Loucy (cell line): Measurements from ENCODE around the gene GALNT11.

Experiments used
- H2AFZ ChIP-seq: fragments of 200-600 bp; sonication (generic); 2 replicates; pipeline ENCODE4 v1.6.0; 2016; ENCODE audit warnings: antibody characterized with exemption, mild to moderate bottlenecking, low read length, moderate library complexity
- H3F3A ChIP-seq: fragments of 200-600 bp; 2 replicates; pipeline ENCODE4 v1.6.0; 2016; ENCODE audit warnings: antibody characterized with exemption, low read depth, mild to moderate bottlenecking
- H3K27me3 ChIP-seq: fragments of 200-600 bp; sonication (generic); 2 replicates; pipeline ENCODE4 v1.6.1; 2014; ENCODE audit warnings: low read length, mild to moderate bottlenecking; ENCODE audit not compliant: insufficient read depth, poor library complexity, severe bottlenecking
- H3K36me3 ChIP-seq: fragments of 200-600 bp; sonication (generic); 2 replicates; pipeline ENCODE4 v1.6.1; 2016; ENCODE audit warnings: low read length; ENCODE audit not compliant: insufficient read depth
- H3K4me1 ChIP-seq: fragments of 200-600 bp; sonication (generic); 2 replicates; pipeline ENCODE4 v1.5.1; 2014; ENCODE audit warnings: low read length, mild to moderate bottlenecking; ENCODE audit not compliant: insufficient read depth, poor library complexity, severe bottlenecking
- H3K4me2 ChIP-seq: fragments of 200-600 bp; sonication (generic); 2 replicates; pipeline ENCODE4 v1.6.0; 2014; ENCODE audit warnings: antibody characterized with exemption, low read length, low read depth, mild to moderate bottlenecking; ENCODE audit not compliant: poor library complexity, severe bottlenecking
- H3K4me3 ChIP-seq: fragments of 200-600 bp; sonication (generic); 2 replicates; pipeline ENCODE4 v1.5.1; 2014; ENCODE audit warnings: low read length, mild to moderate bottlenecking, mixed read lengths; ENCODE audit not compliant: poor library complexity, severe bottlenecking
- H3K79me2 ChIP-seq: fragments of 200-600 bp; sonication (generic); 2 replicates; pipeline ENCODE4 v1.6.1; 2014; ENCODE audit warnings: low read length; ENCODE audit not compliant: insufficient read depth
- H3K9ac ChIP-seq: fragments of 200-600 bp; sonication (generic); 2 replicates; pipeline ENCODE4 v1.6.0; 2014; ENCODE audit warnings: mild to moderate bottlenecking, low read depth, low read length, moderate library complexity; ENCODE audit not compliant: poor library complexity, severe bottlenecking
- H3K9me2 ChIP-seq: fragments of 200-600 bp; sonication (generic); replicated peaks from 2 replicates; pipeline ENCODE4 v1.6.1; 2016; ENCODE audit warnings: low read depth, low read length, mixed read lengths
- H3K9me3 ChIP-seq: fragments of 200-600 bp; sonication (generic); 2 replicates; pipeline ENCODE4 v1.6.1; 2014; ENCODE audit warnings: mild to moderate bottlenecking, antibody characterized with exemption, low read length, low read depth; ENCODE audit not compliant: insufficient read depth
- H4K20me1 ChIP-seq: fragments of 200-600 bp; sonication (generic); 2 replicates; pipeline ENCODE4 v1.6.0; 2014; ENCODE audit warnings: antibody characterized with exemption, low read length, mild to moderate bottlenecking; ENCODE audit not compliant: insufficient read depth, poor library complexity, severe bottlenecking
- CTCF ChIP-seq: fragments of 200-600 bp; sonication (generic); conservative IDR thresholded peaks from 2 replicates; pipeline ENCODE4 v1.5.1; 2014; ENCODE audit warnings: mild to moderate bottlenecking, antibody characterized with exemption, low read length
- EZH2phosphoT487 ChIP-seq: fragments of 200-600 bp; IDR thresholded peaks from 2 replicates; pipeline ENCODE4 v1.6.1; 2018; ENCODE audit warnings: antibody characterized with exemption, mild to moderate bottlenecking, moderate library complexity, borderline replicate concordance

GALNT11 gene

GRCh38 chr7:152013230-152013629, 12.2 kb upstream of the GALNT11 start:
- H3K27me3 ChIP-seq, result no peaks in the 10 kb centered on the region
- no peak for TF ChIP-seq CTCF
- no peak for TF ChIP-seq EZH2phosphoT487
- H3K4me1 ChIP-seq, result no peaks in the 10 kb centered on the region

GRCh38 chr7:152013974-152014373, 11.5 kb upstream of the GALNT11 start:
- Histone ChIP-seq H3K9me3 (no peaks in the 10 kb centered on the region), H3K79me2 (no peaks in the 10 kb centered on the region)

More at GRCh38 chr7:152013230-152013629, 12.2 kb upstream of the GALNT11 start:
- Histone ChIP-seq H4K20me1 (no peaks in the 10 kb centered on the region), H3K4me2 (no peak overlapping the region), H3K9me3 (no peaks in the 10 kb centered on the region), H3F3A (no peaks in the 10 kb centered on the region), H3K4me3 (no peak overlapping the region), H2AFZ (no peak overlapping the region), H3K79me2 (no peaks in the 10 kb centered on the region), H3K36me3 (no peaks in the 10 kb centered on the region), H3K9me2 (no peaks in the 10 kb centered on the region), H3K9ac (no peak overlapping the region)

GRCh38 chr7:152014722-152015121, 10.8 kb upstream of the GALNT11 start:
- Histone ChIP-seq H4K20me1 (no peaks in the 10 kb centered on the region), H3K4me2 (no peak overlapping the region), H3K79me2 (no peaks in the 10 kb centered on the region), H3K9me3 (no peaks in the 10 kb centered on the region), H3F3A (no peaks in the 10 kb centered on the region), H3K36me3 (no peaks in the 10 kb centered on the region), H3K9ac (no peak overlapping the region), H3K27me3 (no peaks in the 10 kb centered on the region), H3K4me3 (no peak overlapping the region), H3K4me1 (no peaks in the 10 kb centered on the region), H2AFZ (no peak overlapping the region), H3K9me2 (no peaks in the 10 kb centered on the region)
- no peak for TF ChIP-seq EZH2phosphoT487
- TF ChIP-seq CTCF, result no peak

More at GRCh38 chr7:152013974-152014373, 11.5 kb upstream of the GALNT11 start:
- Histone ChIP-seq H3K4me3 (no peak overlapping the region), H3K9ac (no peak overlapping the region), H3F3A (no peaks in the 10 kb centered on the region), H3K27me3 (no peaks in the 10 kb centered on the region), H3K4me2 (no peak overlapping the region), H3K9me2 (no peaks in the 10 kb centered on the region), H3K36me3 (no peaks in the 10 kb centered on the region), H3K4me1 (no peaks in the 10 kb centered on the region), H2AFZ (no peak overlapping the region), H4K20me1 (no peaks in the 10 kb centered on the region)
- TF ChIP-seq CTCF (no peak), EZH2phosphoT487 (no peak)
